ENCODE results near the gene PCDH9.

GRCh38 chr13:66974174-66974573 is 256.0 kb downstream of the PCDH9 start:
- TF ChIP-seq CTCF (conservative IDR thresholded peaks at IDR 0.05; ENCODE audit: low read depth in 2 of 2) (no peak), REST (IDR thresholded peaks at IDR 0.05; ENCODE audit: unreplicated experiment) (no peak), EZH2phosphoT487 (IDR thresholded peaks at IDR 0.05; ENCODE audit: unreplicated experiment) (no peak), EZH2 (IDR thresholded peaks at IDR 0.05; ENCODE audit: low read depth, unreplicated experiment) (no peak), ETS1 (IDR thresholded peaks at IDR 0.05) (no peak), POLR2AphosphoS5 (IDR thresholded peaks at IDR 0.05; ENCODE audit: low read depth) (no peak)

Measured in GM23338 (cell line).